A673 (cell line): ENCODE data around the gene FAM83G. TPM values are rescaled to one million over a fixed set of nuclear protein-coding genes. Genes with fewer than 3 reads are reported as not detected.

ENCODE experiments used
- BruUV-seq: library from RNA; stranded (reverse); fragments of 400-500 nt; replicated peaks from 2 replicates; lab custom pipeline; 2021; lab: Mats Ljungman, UMichigan
- CTCF ChIA-PET: fragments of 300-600 bp; sonication (Branson Sonifier 250); formaldehyde crosslinking; loops from one replicate; lab custom pipeline; 2022; ENCODE audit warnings: antibody characterized with exemption; lab: Charles Lee
- POLR2A ChIA-PET: fragments of 300-600 bp; sonication (Branson Sonifier 250); formaldehyde crosslinking; loops from one replicate; lab custom pipeline; 2022; ENCODE audit warnings: antibody characterized with exemption; ENCODE audit not compliant: low non-redundant PET; lab: Charles Lee
- DNase-seq: peaks from one replicate; pipeline ENCODE4 v3.0.0-alpha.2; 2015; ENCODE audit warnings: low spot score
- H3K27ac ChIP-seq: fragments of 200-600 bp; sonication (generic); 2 replicates; pipeline ENCODE4 v1.5.1; 2016; ENCODE audit warnings: mixed run types, low read depth, mild to moderate bottlenecking, mixed read lengths, antibody characterized with exemption, low read length; ENCODE audit not compliant: poor library complexity, severe bottlenecking
- H3K27me3 ChIP-seq: fragments of 200-600 bp; sonication (generic); replicated peaks from 2 replicates; pipeline ENCODE4 v1.6.1; 2017; ENCODE audit warnings: mixed run types, low read depth, mild to moderate bottlenecking, mixed read lengths, antibody characterized with exemption, low read length; ENCODE audit not compliant: insufficient read depth, poor library complexity
- H3K36me3 ChIP-seq: fragments of 200-600 bp; sonication (generic); 2 replicates; pipeline ENCODE4 v1.6.1; 2016; ENCODE audit warnings: mixed run types, mild to moderate bottlenecking, mixed read lengths, antibody characterized with exemption, low read length; ENCODE audit not compliant: insufficient read depth, poor library complexity, severe bottlenecking
- H3K4me1 ChIP-seq: fragments of 200-600 bp; sonication (generic); 2 replicates; pipeline ENCODE4 v1.6.1; 2017; ENCODE audit warnings: mixed run types, mild to moderate bottlenecking, mixed read lengths, antibody characterized with exemption, low read length; ENCODE audit not compliant: insufficient read depth, poor library complexity, severe bottlenecking
- H3K4me3 ChIP-seq: fragments of 200-600 bp; sonication (generic); 2 replicates; pipeline ENCODE4 v1.5.1; 2016; ENCODE audit warnings: low read depth, mixed run types, mild to moderate bottlenecking, mixed read lengths, low read length; ENCODE audit not compliant: poor library complexity, severe bottlenecking
- H3K9me3 ChIP-seq: fragments of 200-600 bp; sonication (generic); 2 replicates; pipeline ENCODE4 v1.6.1; 2016; ENCODE audit warnings: mixed run types, low read depth, mild to moderate bottlenecking, mixed read lengths, antibody characterized with exemption, low read length; ENCODE audit not compliant: poor library complexity, severe bottlenecking
- CTCF ChIP-seq: fragments of 300-800, 200-600 bp; sonication (generic); conservative IDR thresholded peaks from 2 replicates; pipeline ENCODE4 v1.5.1; 2017; ENCODE audit warnings: low read depth, mild to moderate bottlenecking, antibody characterized with exemption, low read length, moderate library complexity, mixed read lengths
- EZH2 ChIP-seq: fragments of 200-600 bp; sonication (generic); IDR thresholded peaks from 2 replicates; pipeline ENCODE4 v1.6.1; 2017; ENCODE audit warnings: borderline replicate concordance, low read depth, mild to moderate bottlenecking, mixed read lengths, antibody characterized with exemption, low read length; ENCODE audit not compliant: poor library complexity, severe bottlenecking
- intact Hi-C: fragments of 100-400 bp; cut with micrococcal nuclease; formaldehyde crosslinking; loops from one replicate; pipeline ENCODE4 v1.10.0; 2022; ENCODE audit not compliant: unreplicated experiment
- total RNA-seq: library from RNA; stranded (reverse); gene quantifications from 2 replicates; pipeline ENCODE4 v1.2.3, GENCODE V29; 2021

The FAM83G gene
- total RNA-seq, 1 experiment from 2014 or later, result 12.4 TPM

GRCh38 chr17:18974407-18975149 is 30.0 kb downstream of the FAM83G start:
- Histone ChIP-seq H3K9me3 (no peaks in the 10 kb centered on the region), H3K27me3 (no peaks in the 10 kb centered on the region), H3K4me1 (no peaks in the 10 kb centered on the region), H3K27ac (no peak overlapping the region), H3K4me3 (no peak overlapping the region), H3K36me3 (no peaks in the 10 kb centered on the region)
- ChIA-PET POLR2A (no interaction called here), CTCF (interaction anchor here (2.1 kb wide), 1 partner anchor 14 kb away, joined by 6 read pairs; no protein-coding TSS in a partner anchor)
- BruUV-seq, result no TSS peak
- intact Hi-C loops, result no loop called here
- TF ChIP-seq EZH2, result no peak
- DNase-seq, result no peak

GRCh38 chr17:18971801-18972200 is 32.8 kb downstream of the FAM83G start:
- no peak overlapping the region for H3K27ac ChIP-seq
- H3K36me3 ChIP-seq, result no peaks in the 10 kb centered on the region
- ChIA-PET POLR2A (no interaction called here), CTCF (no interaction called here)
- intact Hi-C loops, result no loop called here
- peaks cover 6% of the 10 kb centered on the region for H3K4me1 ChIP-seq
- no peak overlapping the region for H3K4me3 ChIP-seq
- no TSS peak for BruUV-seq
- H3K27me3 ChIP-seq, result no peaks in the 10 kb centered on the region
- no peaks in the 10 kb centered on the region for H3K9me3 ChIP-seq
- no peak for DNase-seq
- TF ChIP-seq EZH2 (no peak), CTCF (no peak)

- peaks cover 6% of the 10 kb centered on the region for H3K4me1 ChIP-seq
- ChIA-PET POLR2A (no interaction called here), CTCF (no interaction called here)
- no peaks in the 10 kb centered on the region for H3K9me3 ChIP-seq
- intact Hi-C loops, result no loop called here
- DNase-seq, result no peak
- H3K36me3 ChIP-seq, result no peaks in the 10 kb centered on the region
- no peak overlapping the region for H3K4me3 ChIP-seq
- BruUV-seq, result no TSS peak
- no peaks in the 10 kb centered on the region for H3K27me3 ChIP-seq
- TF ChIP-seq CTCF, result no peak
- no peak for TF ChIP-seq EZH2
- no peak overlapping the region for H3K27ac ChIP-seq
These were observed 33.7 kb downstream of the FAM83G start for GRCh38 chr17:18970582-18971480.
